Islet of Langerhans (tissue), 1 donor: ENCODE data around the gene IL36B.

ENCODE experiments used
- FAIRE-seq: peaks from one replicate; lab custom pipeline; 2011; peaks lifted over from hg19 to GRCh38; lab: Jason Lieb, UNC

The IL36B gene

GRCh38 chr2:113009622-113010021 is 43.0 kb downstream of the IL36B start:
- FAIRE-seq: no peak

GRCh38 chr2:113007250-113007649 is 45.4 kb downstream of the IL36B start:
- FAIRE-seq: no peak

GRCh38 chr2:113005030-113005509 is 47.6 kb downstream of the IL36B start, which contains the start of gene IL36A:
Gene IL36A (plus strand): TSS chr2:113005459. CDS start chr2:113005872, 413 bp downstream.
- no peak for FAIRE-seq

- FAIRE-seq: no peak
Observed at GRCh38 chr2:113002677-113003076, 50.0 kb downstream of the IL36B start.

- no peak for FAIRE-seq
Observed at GRCh38 chr2:113000436-113000835, 52.2 kb downstream of the IL36B start.

GRCh38 chr2:112997151-112997550 is 55.5 kb downstream of the IL36B start:
- no peak for FAIRE-seq

GRCh38 chr2:112996635-112997034 is 56.0 kb downstream of the IL36B start:
- no peak for FAIRE-seq

GRCh38 chr2:112995346-112995920 is 57.2 kb downstream of the IL36B start:
- FAIRE-seq: no peak

- no peak for FAIRE-seq
Observed at GRCh38 chr2:112994648-112995047, 58.0 kb downstream of the IL36B start.

- no peak for FAIRE-seq
Observed at GRCh38 chr2:112993831-112994230, 58.8 kb downstream of the IL36B start.

GRCh38 chr2:112989611-112990010 is 63.1 kb downstream of the IL36B start:
- no peak for FAIRE-seq

GRCh38 chr2:112985090-112985489 is 67.6 kb downstream of the IL36B start:
- no peak for FAIRE-seq

GRCh38 chr2:112980537-112980936 is 72.1 kb downstream of the IL36B start:
- FAIRE-seq: no peak

- FAIRE-seq: no peak
Observed at GRCh38 chr2:112979731-112980130, 72.9 kb downstream of the IL36B start.

GRCh38 chr2:112977559-112978056 is 75.1 kb downstream of the IL36B start, which contains the start of gene IL36G:
Gene IL36G (plus strand): TSS chr2:112978006. CDS start chr2:112978639, 633 bp downstream.
- FAIRE-seq: no peak
